AG04449 (cell line): ENCODE data around the gene LLPH.

Experiments
- CTCF ChIA-PET: fragments of 350-600 bp; formaldehyde crosslinking; extraction: SDS; loops from one replicate; lab custom pipeline; 2021; ENCODE audit warnings: antibody characterized with exemption; lab: Yijun Ruan, JAX
- POLR2A ChIA-PET: fragments of 400-600, 350-600 bp; formaldehyde crosslinking; extraction: SDS; loops from one replicate; lab custom pipeline; 2020; ENCODE audit warnings: antibody characterized with exemption, inconsistent platforms; lab: Yijun Ruan, JAX
- DNase-seq: peaks from one replicate; pipeline ENCODE4 v3.0.0-alpha.2; 2010; ENCODE audit warnings: low read depth, low spot score
- H3K4me3 ChIP-seq: 2 replicates; pipeline ENCODE4 v1.5.1; 2011; ENCODE audit warnings: low read depth, mild to moderate bottlenecking, control low read depth, low read length
- CTCF ChIP-seq: IDR thresholded peaks from one replicate; pipeline ENCODE4 v1.5.1; 2011; ENCODE audit warnings: mild to moderate bottlenecking, moderate library complexity, low read length, control low read depth, inconsistent platforms; ENCODE audit not compliant: insufficient read depth; ENCODE audit errors: missing control alignments

The LLPH gene

GRCh38 chr12:66082744-66083143 is 47.8 kb downstream of the LLPH start:
- CTCF ChIA-PET, result interaction anchor here (2.0 kb wide), 1 partner anchor 12 kb away, joined by 7 read pairs; no protein-coding TSS in a partner anchor

GRCh38 chr12:66080791-66081190 is 49.8 kb downstream of the LLPH start:
- POLR2A ChIA-PET, result no interaction called here
- no peak for DNase-seq
- CTCF ChIA-PET, result interaction anchor here (1.0 to 1.7 kb wide), 4 partner anchors 11 to 202 kb away, joined by 3 to 5 read pairs (median 3); no protein-coding TSS in a partner anchor
- TF ChIP-seq CTCF, result no peak
- H3K4me3 ChIP-seq, result no peak overlapping the region

More at GRCh38 chr12:66082744-66083143, 47.8 kb downstream of the LLPH start:
- TF ChIP-seq CTCF, result no peak
- no peak for DNase-seq
- no peak overlapping the region for H3K4me3 ChIP-seq
- POLR2A ChIA-PET, result no interaction called here

DNA sequence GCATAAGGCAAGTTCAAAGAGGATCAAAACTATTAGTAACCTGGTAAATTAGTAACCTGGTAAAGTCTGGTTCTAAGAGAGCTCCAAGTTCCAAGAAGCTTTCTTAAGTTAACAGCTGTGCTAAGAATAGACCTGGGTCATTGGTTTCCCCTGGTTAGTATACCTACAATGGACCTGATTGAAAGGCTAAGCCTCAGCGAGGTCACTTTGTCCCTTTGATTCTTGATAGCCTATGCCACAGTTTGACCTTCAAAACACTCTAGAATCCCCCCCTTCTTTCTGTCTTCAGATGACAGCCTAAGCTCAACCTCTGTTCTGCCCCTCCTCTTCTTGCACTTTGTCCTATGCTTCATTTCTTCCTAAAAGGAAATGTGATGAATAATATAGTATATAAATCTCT is 53.0 kb downstream of the LLPH start:
- DNase-seq, result no peak
- ChIA-PET CTCF (interaction anchor here (1.2 to 2.2 kb wide), 3 partner anchors 11 to 14 kb away, joined by 3 to 10 read pairs (median 4); no protein-coding TSS in a partner anchor), POLR2A (no interaction called here)
- TF ChIP-seq CTCF, result no peak
- H3K4me3 ChIP-seq, result no peak overlapping the region

GRCh38 chr12:66074561-66074960 is 56.0 kb downstream of the LLPH start:
- no peak overlapping the region for H3K4me3 ChIP-seq
- no peak for TF ChIP-seq CTCF
- ChIA-PET POLR2A (no interaction called here), CTCF (interaction anchor here (1.5 kb wide), 1 partner anchor 33 kb away, joined by 5 read pairs; no protein-coding TSS in a partner anchor)
- DNase-seq, result no peak

- CTCF ChIA-PET, result interaction anchor here (1.5 kb wide), 1 partner anchor 14 kb away, joined by 4 read pairs; no protein-coding TSS in a partner anchor
These were observed 58.0 kb downstream of the LLPH start for GRCh38 chr12:66072566-66072965.

DNA sequence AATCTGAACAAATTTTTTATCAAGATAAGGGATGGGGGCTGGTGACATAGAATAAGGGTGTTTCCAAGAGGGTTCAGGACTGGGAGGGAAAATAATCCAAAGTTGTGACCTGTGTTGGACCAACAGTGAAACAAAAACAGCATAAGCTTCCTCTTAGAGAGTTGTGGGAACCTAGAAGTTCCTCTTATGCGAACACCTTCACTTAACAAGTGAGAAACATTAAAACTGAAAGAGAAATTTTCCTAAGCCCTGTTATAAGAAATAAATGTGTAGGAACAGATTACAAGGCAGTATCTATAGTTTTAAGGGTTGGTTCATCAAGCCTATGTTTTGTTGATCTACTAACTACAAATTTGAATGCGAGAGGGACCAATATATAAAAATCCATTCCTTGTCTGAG is 58.4 kb downstream of the LLPH start:
- no peak for DNase-seq
- TF ChIP-seq CTCF, result no peak
- no peak overlapping the region for H3K4me3 ChIP-seq
- CTCF ChIA-PET, result interaction anchor here (1.5 to 1.9 kb wide), 2 partner anchors 11 to 15 kb away, joined by 4 to 7 read pairs; no protein-coding TSS in a partner anchor
- POLR2A ChIA-PET, result no interaction called here

More at GRCh38 chr12:66072566-66072965, 58.0 kb downstream of the LLPH start:
- POLR2A ChIA-PET, result no interaction called here
- no peak for DNase-seq
- no peak overlapping the region for H3K4me3 ChIP-seq
- TF ChIP-seq CTCF, result no peak
